Osteocyte (in vitro differentiated cells): Measurements from ENCODE around the gene TDRKH. TPM values are rescaled to one million over a fixed set of nuclear protein-coding genes. Genes with fewer than 3 reads are reported as not detected.

ENCODE experiments used
- DNase-seq: peaks from one replicate; pipeline ENCODE4 v3.0.0; 2021; ENCODE audit warnings: mixed read lengths; ENCODE audit not compliant: unreplicated experiment; ENCODE audit errors: extremely low spot score
- H3K27ac Mint-ChIP-seq: one replicate; pipeline ENCODE4 v1.8.0; 2021; ENCODE audit warnings: mild to moderate bottlenecking, mixed read lengths; ENCODE audit not compliant: unreplicated experiment
- H3K27me3 Mint-ChIP-seq: one replicate; pipeline ENCODE4 v1.8.0; 2021; ENCODE audit warnings: mixed read lengths; ENCODE audit not compliant: unreplicated experiment
- H3K36me3 Mint-ChIP-seq: one replicate; pipeline ENCODE4 v1.8.0; 2021; ENCODE audit warnings: mixed read lengths; ENCODE audit not compliant: unreplicated experiment
- H3K4me1 Mint-ChIP-seq: one replicate; pipeline ENCODE4 v1.8.0; 2021; ENCODE audit warnings: mixed read lengths; ENCODE audit not compliant: unreplicated experiment
- H3K4me3 Mint-ChIP-seq: one replicate; pipeline ENCODE4 v1.8.0; 2021; ENCODE audit warnings: mild to moderate bottlenecking, moderate library complexity, mixed read lengths; ENCODE audit not compliant: unreplicated experiment
- H3K9me3 Mint-ChIP-seq: one replicate; pipeline ENCODE4 v1.8.0; 2021; ENCODE audit warnings: mixed read lengths; ENCODE audit not compliant: unreplicated experiment
- total RNA-seq: library from RNA; stranded (reverse); gene quantifications from 2 replicates; pipeline ENCODE4 v1.2.1, GENCODE V29; 2021
- TF ChIP-seq, protein P1 (sequence below): fragments of 200-600 bp; sonication (generic); IDR thresholded peaks from 2 replicates; pipeline ENCODE4 v1.5.0; 2021; ENCODE audit warnings: antibody characterized with exemption, mild to moderate bottlenecking, moderate library complexity

Gene TDRKH
- total RNA-seq, 1 donor from 2014 or later: 3.6 TPM

DNA sequence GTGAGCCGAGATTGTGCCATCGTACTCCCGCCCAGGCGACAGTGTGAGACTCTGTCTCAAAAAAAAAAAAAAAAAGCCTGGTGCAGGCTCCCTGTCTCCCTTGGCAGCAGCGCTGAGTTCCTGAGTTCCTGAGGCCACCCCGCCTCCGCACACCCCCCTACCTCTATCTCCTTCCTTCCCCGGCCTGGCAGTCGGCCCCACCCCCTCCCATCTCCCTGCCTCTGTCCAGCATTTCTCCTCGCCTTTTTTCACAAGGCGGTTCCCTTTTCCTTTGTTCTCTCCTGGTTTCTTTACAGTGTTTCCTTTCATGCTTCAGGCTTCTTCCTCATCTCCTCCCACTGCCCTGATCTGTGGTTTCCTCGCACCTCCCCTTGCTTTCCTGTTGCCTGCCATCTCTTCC lies 38.6 kb upstream of the TDRKH start:
- H3K4me1 Mint-ChIP-seq: peaks cover 9% of the 10 kb centered on the region
- no peak overlapping the region for H3K27ac Mint-ChIP-seq
- H3K27me3 Mint-ChIP-seq: peaks cover 27% of the 10 kb centered on the region
- no peak for DNase-seq
- no peaks in the 10 kb centered on the region for H3K36me3 Mint-ChIP-seq
- TF ChIP-seq, protein P1, sequence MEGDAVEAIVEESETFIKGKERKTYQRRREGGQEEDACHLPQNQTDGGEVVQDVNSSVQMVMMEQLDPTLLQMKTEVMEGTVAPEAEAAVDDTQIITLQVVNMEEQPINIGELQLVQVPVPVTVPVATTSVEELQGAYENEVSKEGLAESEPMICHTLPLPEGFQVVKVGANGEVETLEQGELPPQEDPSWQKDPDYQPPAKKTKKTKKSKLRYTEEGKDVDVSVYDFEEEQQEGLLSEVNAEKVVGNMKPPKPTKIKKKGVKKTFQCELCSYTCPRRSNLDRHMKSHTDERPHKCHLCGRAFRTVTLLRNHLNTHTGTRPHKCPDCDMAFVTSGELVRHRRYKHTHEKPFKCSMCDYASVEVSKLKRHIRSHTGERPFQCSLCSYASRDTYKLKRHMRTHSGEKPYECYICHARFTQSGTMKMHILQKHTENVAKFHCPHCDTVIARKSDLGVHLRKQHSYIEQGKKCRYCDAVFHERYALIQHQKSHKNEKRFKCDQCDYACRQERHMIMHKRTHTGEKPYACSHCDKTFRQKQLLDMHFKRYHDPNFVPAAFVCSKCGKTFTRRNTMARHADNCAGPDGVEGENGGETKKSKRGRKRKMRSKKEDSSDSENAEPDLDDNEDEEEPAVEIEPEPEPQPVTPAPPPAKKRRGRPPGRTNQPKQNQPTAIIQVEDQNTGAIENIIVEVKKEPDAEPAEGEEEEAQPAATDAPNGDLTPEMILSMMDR: no peak
- H3K9me3 Mint-ChIP-seq: no peaks in the 10 kb centered on the region
- H3K4me3 Mint-ChIP-seq: no peak overlapping the region

DNA sequence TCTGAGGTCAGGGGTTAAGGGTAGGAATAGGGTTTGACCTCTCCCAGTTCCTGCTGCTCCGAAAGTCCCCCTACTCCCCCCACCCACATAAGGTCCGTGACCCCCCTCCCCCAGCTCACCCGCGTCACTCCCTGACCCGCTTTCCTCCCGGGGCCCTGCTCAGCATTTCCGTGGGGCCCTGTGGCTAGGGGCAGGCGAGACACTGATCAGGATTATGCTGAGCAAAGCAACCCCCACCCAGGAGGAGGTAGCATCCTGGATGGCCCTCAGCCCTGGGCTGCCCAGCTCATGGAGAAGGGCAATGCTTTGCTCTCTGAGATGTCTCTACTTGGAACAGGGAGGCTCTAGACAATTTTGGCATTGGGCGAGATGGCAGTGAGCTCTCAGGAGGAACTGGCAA lies 37.6 kb upstream of the TDRKH start:
- DNase-seq: no peak
- Mint-ChIP-seq H3K27ac (no peak overlapping the region), H3K27me3 (peaks cover 20% of the 10 kb centered on the region)

DNA sequence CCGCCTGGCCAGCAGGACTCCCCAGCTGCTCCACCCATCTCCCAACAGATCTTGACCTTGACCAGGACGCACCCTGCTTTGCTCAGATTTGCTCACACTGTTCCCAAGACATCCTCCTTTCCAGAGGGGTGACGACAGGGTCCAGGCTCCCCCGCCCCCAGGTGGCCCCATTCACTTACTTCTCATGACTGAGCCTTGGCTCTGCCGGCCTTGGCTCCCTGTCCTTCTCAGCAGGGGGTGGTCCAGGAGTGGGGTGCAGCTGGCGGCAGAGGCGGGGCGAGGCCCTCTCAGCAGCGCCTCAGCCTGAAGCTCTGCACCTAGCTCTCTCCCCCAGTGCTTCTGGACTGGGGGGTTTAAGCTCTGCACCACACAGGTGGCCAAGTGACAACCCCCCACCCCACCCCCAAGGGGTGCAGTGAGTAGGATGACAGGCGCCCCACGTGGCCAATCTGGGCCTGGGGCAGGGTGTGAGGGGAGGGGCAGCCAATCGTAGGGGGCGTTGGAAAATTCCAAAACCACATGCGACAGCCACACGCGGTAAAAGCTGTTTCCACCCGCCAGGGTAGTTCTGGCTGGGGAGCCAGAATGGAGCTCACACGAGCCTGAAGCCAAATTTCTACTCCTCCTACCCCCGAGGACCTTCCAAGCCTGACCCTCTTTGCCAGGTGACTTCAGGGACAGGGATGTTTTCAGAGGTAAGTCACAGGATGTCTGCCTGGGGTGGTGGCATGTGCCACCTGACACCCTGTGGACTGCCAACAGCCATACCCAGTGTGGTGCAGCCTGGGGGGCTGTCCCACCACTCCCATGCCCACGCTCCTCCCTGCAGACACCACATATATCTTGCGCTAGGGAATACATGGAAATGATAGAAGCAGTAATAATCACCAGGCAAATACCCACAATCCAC lies 35.7 kb upstream of the TDRKH start:
- TF ChIP-seq, protein P1: no peak
- H3K9me3 Mint-ChIP-seq: no peaks in the 10 kb centered on the region
- H3K36me3 Mint-ChIP-seq: no peaks in the 10 kb centered on the region
- H3K4me3 Mint-ChIP-seq: no peak overlapping the region
- peaks cover 9% of the 10 kb centered on the region for H3K4me1 Mint-ChIP-seq
- H3K27me3 Mint-ChIP-seq: peaks cover 20% of the 10 kb centered on the region
- DNase-seq: no peak
- H3K27ac Mint-ChIP-seq: no peak overlapping the region

More for the DNA sequence above, 37.6 kb upstream of the TDRKH start:
- Mint-ChIP-seq H3K9me3 (no peaks in the 10 kb centered on the region), H3K4me1 (peaks cover 9% of the 10 kb centered on the region), H3K4me3 (no peak overlapping the region), H3K36me3 (no peaks in the 10 kb centered on the region)
- TF ChIP-seq, protein P1: no peak

DNA sequence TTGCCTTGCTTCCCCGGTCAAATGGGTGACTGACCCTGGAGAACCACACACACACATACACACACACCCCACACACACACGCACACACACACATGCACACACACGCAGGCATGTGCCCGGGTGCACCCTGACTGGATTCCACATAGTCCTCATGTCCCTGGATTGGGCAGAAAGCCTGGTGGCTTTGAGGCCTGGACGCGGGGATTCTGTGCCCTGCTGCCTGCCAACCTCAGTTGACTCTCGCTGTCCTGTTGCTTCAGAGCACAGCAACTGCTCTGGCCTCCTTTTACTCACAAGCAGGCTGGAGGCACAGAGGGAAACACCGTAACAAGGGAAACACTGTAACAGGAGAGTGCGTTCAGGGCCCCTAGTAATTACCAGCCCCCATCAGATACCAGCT lies 34.9 kb upstream of the TDRKH start:
- DNase-seq: no peak
- H3K27me3 Mint-ChIP-seq: peaks cover 20% of the 10 kb centered on the region
- TF ChIP-seq, protein P1: no peak

DNA sequence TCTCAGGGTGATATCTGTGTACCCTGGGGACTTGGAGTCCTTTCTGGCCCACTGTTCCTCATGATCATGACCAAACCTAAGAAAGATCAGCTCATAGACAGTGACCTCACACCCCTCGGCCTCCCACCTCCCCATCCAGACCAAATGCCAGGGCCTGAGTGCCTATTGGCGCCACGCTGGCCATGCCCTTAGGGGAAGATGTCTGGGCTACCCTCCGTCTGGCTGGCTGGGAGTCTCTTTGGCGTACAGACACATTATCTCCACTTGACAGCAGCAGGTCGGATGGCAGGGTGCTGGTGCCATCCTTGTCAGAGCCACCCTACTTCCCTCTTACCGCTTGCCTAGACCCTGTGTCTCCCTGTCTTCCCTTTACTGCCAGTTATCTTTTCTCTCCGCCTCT lies 32.9 kb upstream of the TDRKH start:
- TF ChIP-seq, protein P1: no peak
- Mint-ChIP-seq H3K27ac (no peak overlapping the region), H3K4me3 (no peak overlapping the region), H3K27me3 (peaks cover 11% of the 10 kb centered on the region), H3K36me3 (no peaks in the 10 kb centered on the region), H3K9me3 (no peaks in the 10 kb centered on the region), H3K4me1 (no peaks in the 10 kb centered on the region)
- no peak for DNase-seq

More for the DNA sequence above, 34.9 kb upstream of the TDRKH start:
- no peak overlapping the region for H3K4me3 Mint-ChIP-seq
- H3K9me3 Mint-ChIP-seq: no peaks in the 10 kb centered on the region
- peaks cover 9% of the 10 kb centered on the region for H3K4me1 Mint-ChIP-seq
- no peak overlapping the region for H3K27ac Mint-ChIP-seq
- no peaks in the 10 kb centered on the region for H3K36me3 Mint-ChIP-seq
